ENCODE results near the gene DNALI1.

DNALI1 gene

GRCh38 chr1:37605061-37605650, 48.4 kb downstream of the DNALI1 start:
- DNase-seq, result no peak

- DNase-seq, result no peak
These were observed 49.2 kb downstream of the DNALI1 start for GRCh38 chr1:37605806-37606474.

- no peak for DNase-seq
These were observed 49.9 kb downstream of the DNALI1 start for GRCh38 chr1:37606481-37607263.

- DNase-seq, result no peak
These were observed 52.3 kb downstream of the DNALI1 start for GRCh38 chr1:37609002-37609401.

- no peak for DNase-seq
These were observed 53.3 kb downstream of the DNALI1 start for GRCh38 chr1:37609994-37610393.

- DNase-seq, result no peak
These were observed 55.4 kb downstream of the DNALI1 start for GRCh38 chr1:37612186-37612585.

- DNase-seq, result no peak
These were observed 57.4 kb downstream of the DNALI1 start for GRCh38 chr1:37614105-37614504.

- DNase-seq, result no peak
These were observed 59.6 kb downstream of the DNALI1 start for GRCh38 chr1:37616330-37616729.
